ENCODE results near the gene PON3.
A peak's percentile ranks its signal among the peaks of the same experiment; 100 is the strongest.

PON3 gene

GRCh38 chr7:95338832-95339231, 57.3 kb downstream of the PON3 start:
- DNase-seq (ENCODE audit: low spot score), result no peak

GRCh38 chr7:95335093-95335492, 61.1 kb downstream of the PON3 start:
- no peak for DNase-seq (ENCODE audit: low spot score)

GRCh38 chr7:95334447-95334846, 61.7 kb downstream of the PON3 start:
- DNase-seq (ENCODE audit: low spot score), result no peak

- no peak for DNase-seq (ENCODE audit: low spot score)
These were observed 65.2 kb downstream of the PON3 start for GRCh38 chr7:95330961-95331337.

GRCh38 chr7:95330204-95330960, 65.8 kb downstream of the PON3 start:
- peak; percentile 40 for DNase-seq (ENCODE audit: low spot score)

- DNase-seq (ENCODE audit: low spot score), result no peak
These were observed 68.8 kb downstream of the PON3 start for GRCh38 chr7:95327356-95327755.

GRCh38 chr7:95324431-95324830, 71.7 kb downstream of the PON3 start, which contains the start of gene PON1:
Gene PON1 (minus strand): TSS chr7:95324532. CDS start chr7:95324475, 57 bp downstream.
- DNase-seq (ENCODE audit: low spot score), result no peak

- DNase-seq (ENCODE audit: low spot score), result no peak
These were observed 72.6 kb downstream of the PON3 start for GRCh38 chr7:95323410-95324129.

GRCh38 chr7:95322854-95323253, 73.3 kb downstream of the PON3 start:
- DNase-seq (ENCODE audit: low spot score), result no peak

GRCh38 chr7:95322396-95322795, 73.8 kb downstream of the PON3 start:
- DNase-seq (ENCODE audit: low spot score), result no peak

- no peak for DNase-seq (ENCODE audit: low spot score)
These were observed 74.5 kb downstream of the PON3 start for GRCh38 chr7:95321720-95322119.

GRCh38 chr7:95320651-95321050, 75.5 kb downstream of the PON3 start:
- no peak for DNase-seq (ENCODE audit: low spot score)

- no peak for DNase-seq (ENCODE audit: low spot score)
These were observed 76.6 kb downstream of the PON3 start for GRCh38 chr7:95319570-95319969.

- no peak for DNase-seq (ENCODE audit: low spot score)
These were observed 77.6 kb downstream of the PON3 start for GRCh38 chr7:95318501-95319100.

GRCh38 chr7:95317966-95318365, 78.2 kb downstream of the PON3 start:
- no peak for DNase-seq (ENCODE audit: low spot score)

GRCh38 chr7:95317546-95317945, 78.6 kb downstream of the PON3 start:
- no peak for DNase-seq (ENCODE audit: low spot score)

- no peak for DNase-seq (ENCODE audit: low spot score)
These were observed 79.6 kb downstream of the PON3 start for GRCh38 chr7:95316588-95316987.

- no peak for DNase-seq (ENCODE audit: low spot score)
These were observed 83.6 kb downstream of the PON3 start for GRCh38 chr7:95312561-95312960.

GRCh38 chr7:95311389-95311788, 84.8 kb downstream of the PON3 start:
- no peak for DNase-seq (ENCODE audit: low spot score)

- DNase-seq (ENCODE audit: low spot score), result no peak
These were observed 86.2 kb downstream of the PON3 start for GRCh38 chr7:95309951-95310350.

All from CD4-positive, alpha-beta T cell treated with Interleukin-15 for 4 hours (primary cell).